Lung (tissue), 12 donors: ENCODE results near the gene TNFRSF13B. TPM values are rescaled to one million over a fixed set of nuclear protein-coding genes. Genes with fewer than 3 reads are reported as not detected.

ENCODE experiments used
- ATAC-seq: fragments of 200-7000 bp; cut with Tn5 transposase; one replicate; pipeline ENCODE4 v1.9.1; 2020; ENCODE audit warnings: moderate number of reproducible peaks; ENCODE audit not compliant: insufficient read depth, low FRiP score
- DNase-seq, 3 donors: peaks; one replicate each; pipeline ENCODE4 v3.0.0-alpha.2; 2013 to 2017
- H3K27ac ChIP-seq, 2 donors: one replicate each; pipeline ENCODE4 v1.5.1; 2013; ENCODE audit warnings: mild to moderate bottlenecking in 2 of 2, moderate library complexity in 2 of 2, control low read depth in 1 of 2, inconsistent platforms in 1 of 2, low read depth in 1 of 2, low read length in 1 of 2
- H3K27me3 ChIP-seq, 3 donors: one replicate each; pipeline ENCODE4 v1.5.1; 2013; ENCODE audit warnings: low read length in 2 of 3; ENCODE audit not compliant: control insufficient read depth in 3 of 3, insufficient read depth in 3 of 3
- H3K36me3 ChIP-seq, 4 donors: one replicate each; pipeline ENCODE4 v1.5.1; 2013; ENCODE audit warnings: low read length in 4 of 4, mild to moderate bottlenecking in 1 of 4, moderate library complexity in 1 of 4; ENCODE audit not compliant: control insufficient read depth in 4 of 4, insufficient read depth in 4 of 4
- H3K4me1 ChIP-seq, 5 donors: one replicate each; pipeline ENCODE4 v1.5.1; 2013; ENCODE audit warnings: low read length in 5 of 5, mild to moderate bottlenecking in 2 of 5, moderate library complexity in 1 of 5; ENCODE audit not compliant: control insufficient read depth in 5 of 5, insufficient read depth in 5 of 5
- H3K4me3 ChIP-seq: one replicate; pipeline ENCODE4 v1.5.1; 2013; ENCODE audit warnings: mild to moderate bottlenecking, control low read depth, moderate library complexity
- H3K9ac ChIP-seq, 2 donors: one replicate each; pipeline ENCODE4 v1.5.1; 2013; ENCODE audit warnings: low read length in 2 of 2, control low read depth in 1 of 2; ENCODE audit not compliant: insufficient read depth in 1 of 2
- H3K9me3 ChIP-seq, 4 donors: one replicate each; pipeline ENCODE4 v1.5.1; 2013; ENCODE audit warnings: low read length in 3 of 4, mild to moderate bottlenecking in 1 of 4, moderate library complexity in 1 of 4; ENCODE audit not compliant: control insufficient read depth in 4 of 4, insufficient read depth in 3 of 4
- WGBS, 2 donors: extraction: QIAGEN DNeasy Blood & Tissue Kit; methylation state at CpG; one replicate each; pipeline ENCODE4 v1.1.7; 2013; 5-methylcytosine and 5-hydroxymethylcytosine counted together
- polyA plus RNA-seq, 2 donors: library from polyadenylated mRNA; stranded (reverse); fragments of 200-250 nt; gene quantifications; one replicate each; pipeline ENCODE4 v1.2.1, GENCODE V29; 2013
- total RNA-seq, 2 donors: library from RNA; depleted of rRNA in 1 of 2; stranded (reverse); fragments of >200 nt in 1 of 2; gene quantifications; one replicate each; pipeline ENCODE4 v1.2.1, GENCODE V29; 2014 to 2021
- TF ChIP-seq, protein P1 (sequence below): IDR thresholded peaks from 2 replicates; pipeline ENCODE4 v1.5.1; 2012; ENCODE audit warnings: mild to moderate bottlenecking; ENCODE audit errors: control extremely low read depth, extremely low read depth
- donor health status: control.
- donor health status: control.
- donor health status: Bipolar disorder and iron deficiency.
- donor health status: healthy.
- donor health status: DM: yes; HTN: yes; CAD: no.

The TNFRSF13B gene
- total and polyA plus RNA-seq, 4 donors, result 0.08 to 1.4 (median 0.48) TPM

DNA sequence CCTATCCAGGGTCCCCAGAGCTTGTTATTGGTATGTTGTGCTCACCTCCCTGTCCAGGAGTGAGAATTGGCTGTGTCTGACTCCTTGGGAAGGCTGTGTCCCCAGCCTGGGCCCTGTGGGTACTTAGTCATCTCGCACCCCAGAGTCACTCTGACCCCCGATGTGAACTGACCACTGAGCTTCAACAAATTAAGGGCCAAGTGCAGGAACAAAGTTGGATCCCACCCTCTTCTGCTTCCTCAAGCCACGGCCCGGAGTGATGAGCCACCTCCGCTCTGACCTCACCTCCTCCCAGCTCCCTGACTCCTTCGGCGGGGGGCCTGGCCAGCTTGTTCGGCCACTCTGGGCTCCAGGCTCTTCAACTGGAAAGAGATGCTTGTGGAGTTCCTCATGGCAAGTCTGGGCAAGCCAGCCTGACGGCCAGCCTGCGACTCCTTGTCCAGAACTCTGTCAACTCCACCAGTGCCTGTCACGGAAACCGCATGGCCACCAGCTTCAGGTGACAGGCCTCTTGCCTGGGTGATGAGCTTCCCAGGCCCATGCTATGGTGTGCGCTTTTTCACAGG, 48.1 kb upstream of the TNFRSF13B start:
- DNase-seq (no peak), ATAC-seq (no peak)
- Histone ChIP-seq H3K27ac (peak overlapping the region in 1 of 2 donors; percentile 84), H3K4me1 (peaks cover 0 to 23% (median 13%) of the 10 kb centered on the region in 5 donors), H3K27me3 (no peaks in the 10 kb centered on the region), H3K9me3 (no peaks in the 10 kb centered on the region), H3K4me3 (no peak overlapping the region), H3K36me3 (no peaks in the 10 kb centered on the region), H3K9ac (no peak overlapping the region)
- WGBS, 2 donors, result 91 to 92% methylated on average over 13 of the region's 13 CpGs
- TF ChIP-seq, protein P1, sequence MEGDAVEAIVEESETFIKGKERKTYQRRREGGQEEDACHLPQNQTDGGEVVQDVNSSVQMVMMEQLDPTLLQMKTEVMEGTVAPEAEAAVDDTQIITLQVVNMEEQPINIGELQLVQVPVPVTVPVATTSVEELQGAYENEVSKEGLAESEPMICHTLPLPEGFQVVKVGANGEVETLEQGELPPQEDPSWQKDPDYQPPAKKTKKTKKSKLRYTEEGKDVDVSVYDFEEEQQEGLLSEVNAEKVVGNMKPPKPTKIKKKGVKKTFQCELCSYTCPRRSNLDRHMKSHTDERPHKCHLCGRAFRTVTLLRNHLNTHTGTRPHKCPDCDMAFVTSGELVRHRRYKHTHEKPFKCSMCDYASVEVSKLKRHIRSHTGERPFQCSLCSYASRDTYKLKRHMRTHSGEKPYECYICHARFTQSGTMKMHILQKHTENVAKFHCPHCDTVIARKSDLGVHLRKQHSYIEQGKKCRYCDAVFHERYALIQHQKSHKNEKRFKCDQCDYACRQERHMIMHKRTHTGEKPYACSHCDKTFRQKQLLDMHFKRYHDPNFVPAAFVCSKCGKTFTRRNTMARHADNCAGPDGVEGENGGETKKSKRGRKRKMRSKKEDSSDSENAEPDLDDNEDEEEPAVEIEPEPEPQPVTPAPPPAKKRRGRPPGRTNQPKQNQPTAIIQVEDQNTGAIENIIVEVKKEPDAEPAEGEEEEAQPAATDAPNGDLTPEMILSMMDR, result no peak

GRCh38 chr17:17019430-17019762, 47.5 kb upstream of the TNFRSF13B start:
- peak overlapping the region in 1 of 2 donors; percentile 84 for H3K27ac ChIP-seq
- no peak for ATAC-seq

DNA sequence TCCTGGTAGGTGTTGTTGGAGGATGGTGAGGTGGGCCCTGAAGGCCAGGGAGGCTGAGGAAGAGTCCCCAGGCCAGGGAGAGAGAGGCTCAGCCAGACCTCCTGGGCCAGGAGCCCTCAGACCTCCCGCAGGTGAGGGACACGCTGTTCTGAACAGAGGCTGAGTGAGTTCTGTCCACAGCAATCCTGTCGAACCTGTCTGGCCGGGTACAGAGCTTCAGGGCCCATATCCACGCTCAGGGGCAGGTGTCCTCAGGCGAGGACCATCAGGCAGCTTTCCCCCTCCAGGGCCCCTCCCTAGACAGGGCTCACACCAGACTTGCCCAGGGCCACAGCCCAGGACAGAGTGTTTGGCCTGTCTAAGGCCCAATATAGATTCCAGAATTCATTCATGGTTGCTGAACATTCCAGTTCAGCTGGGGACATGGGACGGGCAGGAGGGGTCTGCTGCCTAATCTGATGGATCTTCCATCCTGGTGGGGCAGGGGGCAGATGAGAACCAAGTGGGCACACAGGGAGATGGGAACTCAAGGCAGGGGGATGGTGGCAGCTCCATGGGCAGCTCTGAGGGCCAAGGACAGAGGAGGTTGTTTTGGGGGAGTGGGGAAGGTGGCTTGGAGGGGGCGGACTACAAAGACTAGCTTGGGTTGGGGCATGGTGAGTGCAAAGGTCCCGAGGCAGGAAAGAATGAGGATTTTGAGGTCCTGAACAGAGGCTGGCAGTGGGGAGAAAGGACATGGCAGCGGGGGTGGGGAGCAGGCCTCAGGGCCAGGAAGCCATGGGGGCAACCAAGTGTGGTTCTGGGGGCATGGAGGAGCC, 46.9 kb upstream of the TNFRSF13B start:
- ATAC-seq, result peak; percentile 21
- 81 to 91% methylated on average over 10 of the region's 10 CpGs for WGBS, 2 donors

More at GRCh38 chr17:17019430-17019762, 47.5 kb upstream of the TNFRSF13B start:
- no peak for DNase-seq
- H3K4me1 ChIP-seq, result peaks cover 0 to 23% (median 11%) of the 10 kb centered on the region in 5 donors
- H3K9me3 ChIP-seq, result no peaks in the 10 kb centered on the region
- TF ChIP-seq, protein P1, result no peak
- 91 to 92% methylated on average over 5 of the region's 5 CpGs for WGBS, 2 donors
- no peak overlapping the region for H3K9ac ChIP-seq
- no peaks in the 10 kb centered on the region for H3K27me3 ChIP-seq
- H3K4me3 ChIP-seq, result no peak overlapping the region
- H3K36me3 ChIP-seq, result no peaks in the 10 kb centered on the region

More for the DNA sequence above, 46.9 kb upstream of the TNFRSF13B start:
- Histone ChIP-seq H3K4me1 (peaks cover 0 to 23% (median 11%) of the 10 kb centered on the region in 5 donors), H3K36me3 (no peaks in the 10 kb centered on the region), H3K27ac (peak overlapping the region in 1 of 2 donors; percentile 84), H3K27me3 (no peaks in the 10 kb centered on the region), H3K4me3 (no peak overlapping the region), H3K9me3 (no peaks in the 10 kb centered on the region), H3K9ac (no peak overlapping the region)
- TF ChIP-seq, protein P1, result no peak
- peak; percentile 50 to 74 (median 69) for DNase-seq
